GM12801 (cell line): Measurements from ENCODE around the gene BCAR1.

ENCODE experiments used
- TF ChIP-seq, protein P1 (sequence below): IDR thresholded peaks from one replicate; pipeline ENCODE4 v1.5.1; 2011; ENCODE audit warnings: control low read depth; ENCODE audit not compliant: insufficient read length; ENCODE audit errors: extremely low read depth

Gene BCAR1

DNA sequence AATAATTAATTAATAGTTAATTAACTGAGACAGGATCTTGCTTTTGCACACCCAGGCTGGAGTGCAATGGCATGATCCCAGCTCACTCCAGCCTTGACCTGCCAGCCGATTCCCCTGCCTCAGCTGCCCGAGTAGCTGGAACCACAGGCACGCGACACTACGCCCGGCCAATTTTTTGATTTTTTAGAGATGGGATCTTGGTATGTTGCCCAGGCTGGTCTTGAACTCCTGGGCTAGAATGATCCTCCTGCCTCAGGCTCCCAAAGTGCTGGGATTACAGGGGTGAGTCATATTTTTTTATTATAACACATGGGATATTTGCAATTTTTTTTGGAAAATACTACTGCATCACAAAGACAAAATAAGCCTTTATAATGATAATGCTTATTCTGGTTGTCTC lies 30.4 kb upstream of the BCAR1 start:
- TF ChIP-seq, protein P1, sequence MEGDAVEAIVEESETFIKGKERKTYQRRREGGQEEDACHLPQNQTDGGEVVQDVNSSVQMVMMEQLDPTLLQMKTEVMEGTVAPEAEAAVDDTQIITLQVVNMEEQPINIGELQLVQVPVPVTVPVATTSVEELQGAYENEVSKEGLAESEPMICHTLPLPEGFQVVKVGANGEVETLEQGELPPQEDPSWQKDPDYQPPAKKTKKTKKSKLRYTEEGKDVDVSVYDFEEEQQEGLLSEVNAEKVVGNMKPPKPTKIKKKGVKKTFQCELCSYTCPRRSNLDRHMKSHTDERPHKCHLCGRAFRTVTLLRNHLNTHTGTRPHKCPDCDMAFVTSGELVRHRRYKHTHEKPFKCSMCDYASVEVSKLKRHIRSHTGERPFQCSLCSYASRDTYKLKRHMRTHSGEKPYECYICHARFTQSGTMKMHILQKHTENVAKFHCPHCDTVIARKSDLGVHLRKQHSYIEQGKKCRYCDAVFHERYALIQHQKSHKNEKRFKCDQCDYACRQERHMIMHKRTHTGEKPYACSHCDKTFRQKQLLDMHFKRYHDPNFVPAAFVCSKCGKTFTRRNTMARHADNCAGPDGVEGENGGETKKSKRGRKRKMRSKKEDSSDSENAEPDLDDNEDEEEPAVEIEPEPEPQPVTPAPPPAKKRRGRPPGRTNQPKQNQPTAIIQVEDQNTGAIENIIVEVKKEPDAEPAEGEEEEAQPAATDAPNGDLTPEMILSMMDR: no peak

DNA sequence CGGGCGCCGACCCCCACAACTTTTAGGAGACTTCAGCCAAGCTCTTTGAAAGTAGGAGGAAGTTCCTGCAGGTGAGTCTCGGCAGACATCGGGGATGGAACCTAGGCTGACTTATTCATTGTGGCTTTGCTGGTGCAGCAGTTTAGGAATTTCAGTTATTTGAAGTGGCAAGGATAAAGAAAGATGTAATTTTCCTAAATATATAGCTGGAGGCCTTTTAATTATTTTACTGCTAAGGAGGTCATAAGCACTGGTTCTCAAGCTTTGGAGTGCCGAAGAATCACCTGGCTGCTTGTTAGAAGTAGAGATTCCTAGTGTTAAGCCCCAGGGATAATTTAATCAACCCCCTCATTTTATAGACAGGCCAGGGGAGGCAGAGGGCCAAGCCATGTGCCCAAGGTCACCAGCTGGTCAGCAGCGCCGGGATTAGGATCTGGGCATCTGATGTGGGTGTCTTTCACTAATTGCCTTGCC lies 28.9 kb upstream of the BCAR1 start:
- TF ChIP-seq, protein P1: no peak

DNA sequence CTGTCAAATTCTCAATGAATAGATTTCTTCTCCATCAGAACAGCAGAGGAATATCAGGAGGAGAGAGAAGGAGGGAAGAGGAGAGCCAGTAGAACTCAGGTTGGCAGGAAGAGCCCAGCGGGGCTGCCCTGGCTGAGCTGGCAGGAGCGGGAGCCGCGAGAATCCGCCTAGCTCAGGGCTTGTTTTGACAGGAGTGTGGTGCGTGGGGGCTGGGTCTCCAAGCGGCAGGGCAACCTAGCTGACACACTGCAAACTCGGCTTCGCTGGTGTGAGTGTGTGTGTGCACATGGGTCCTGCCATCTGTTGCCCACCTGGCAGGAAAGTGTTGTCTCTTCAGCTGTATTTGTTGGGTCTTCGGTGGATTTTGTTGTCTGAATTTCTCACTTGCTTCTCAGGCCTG lies 27.9 kb upstream of the BCAR1 start:
- TF ChIP-seq, protein P1: no peak

DNA sequence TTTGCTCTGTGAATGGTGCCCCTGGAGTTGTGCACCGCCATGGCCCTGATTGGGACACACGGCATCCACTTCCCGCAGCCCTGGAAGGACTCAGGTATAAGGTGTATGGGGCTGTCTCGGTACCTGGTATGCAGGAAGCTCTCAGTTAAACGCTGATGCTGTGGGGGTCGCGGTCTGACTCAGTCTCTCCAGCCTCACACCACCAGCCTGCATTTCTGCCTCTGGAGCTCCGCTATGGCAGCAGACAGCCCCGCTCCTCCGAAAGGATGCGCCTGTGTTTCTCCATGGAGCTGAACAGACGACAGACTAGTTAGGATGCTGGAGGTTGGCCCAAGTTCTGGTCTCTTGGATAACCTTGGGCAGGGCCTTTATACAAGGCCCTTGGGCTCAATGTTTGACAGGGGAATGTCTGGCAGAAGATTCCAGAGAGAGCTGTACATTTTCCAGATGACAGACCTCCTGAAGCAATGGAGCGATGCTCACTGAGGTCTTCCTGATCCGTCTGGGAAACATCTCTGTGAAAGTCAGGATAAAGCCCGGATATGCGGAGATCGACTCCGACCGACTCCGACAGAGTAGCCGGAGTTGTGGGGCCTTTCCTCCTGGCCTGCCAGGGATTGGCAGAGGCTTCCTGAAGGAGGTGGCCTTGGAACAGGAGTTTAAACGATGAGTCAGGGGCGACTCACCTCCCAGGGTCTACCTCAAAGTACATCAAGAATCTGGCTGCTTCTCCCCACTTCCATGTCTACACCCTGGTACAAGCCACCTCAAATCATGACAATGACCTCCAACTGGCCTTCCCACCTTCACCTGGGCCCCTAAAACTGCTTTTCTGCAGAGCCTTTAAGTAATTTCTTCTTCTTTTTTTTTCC lies 21.9 kb upstream of the BCAR1 start:
- TF ChIP-seq, protein P1: no peak

DNA sequence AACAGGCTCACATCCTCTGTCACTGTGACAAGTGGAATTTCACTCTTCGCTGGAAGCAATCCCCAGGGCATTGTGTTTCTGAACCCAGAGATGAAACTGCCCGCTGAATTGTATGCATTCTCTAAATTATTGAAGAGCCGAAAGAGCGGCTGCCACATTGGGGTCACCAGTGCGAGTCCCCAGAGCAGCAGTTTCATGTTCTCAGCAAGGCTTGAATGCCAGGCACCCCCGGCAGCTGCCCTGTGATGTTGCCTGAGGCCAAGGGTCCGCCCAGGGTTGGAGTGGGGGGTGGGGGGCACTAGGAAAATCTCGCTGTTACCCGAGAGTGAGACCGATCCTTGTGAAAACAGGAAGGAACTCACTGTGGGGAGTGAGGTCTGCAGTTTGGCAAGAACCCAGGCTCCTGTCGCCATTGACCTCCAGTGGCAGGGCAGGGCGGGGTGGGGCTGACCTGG lies 20.7 kb upstream of the BCAR1 start:
- TF ChIP-seq, protein P1: no peak

DNA sequence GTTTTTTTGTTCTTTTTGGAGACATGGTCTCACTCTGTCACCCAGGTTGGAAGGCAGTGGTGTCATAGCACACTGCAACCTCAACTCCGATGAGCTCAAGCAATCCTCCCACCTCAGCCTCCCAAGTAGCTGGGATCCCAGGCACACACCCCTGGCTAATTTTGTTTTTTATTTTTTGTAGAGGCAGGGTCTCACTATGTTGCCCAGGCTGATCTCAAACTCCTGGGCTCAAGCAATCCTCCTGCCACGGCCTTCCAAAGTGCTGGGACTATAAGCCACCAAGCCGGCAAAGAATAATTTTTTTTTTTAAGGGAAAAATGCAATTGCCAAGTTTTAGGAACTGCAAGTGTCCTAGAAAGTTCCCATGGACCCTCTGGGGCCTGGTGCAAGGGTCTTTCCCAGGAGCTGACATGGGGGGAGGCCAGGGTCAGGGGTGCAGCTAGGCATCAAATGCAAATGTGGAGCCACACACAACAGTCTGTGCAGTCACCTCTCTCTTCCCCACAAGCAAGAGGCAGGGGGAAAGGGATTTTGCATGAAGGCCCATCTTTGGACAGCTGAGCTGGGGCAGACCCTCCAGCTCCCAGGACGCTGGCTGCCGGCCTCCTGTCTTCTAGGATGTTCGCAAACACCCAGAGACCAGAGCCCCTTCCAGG lies 20.1 kb upstream of the BCAR1 start:
- TF ChIP-seq, protein P1: no peak

DNA sequence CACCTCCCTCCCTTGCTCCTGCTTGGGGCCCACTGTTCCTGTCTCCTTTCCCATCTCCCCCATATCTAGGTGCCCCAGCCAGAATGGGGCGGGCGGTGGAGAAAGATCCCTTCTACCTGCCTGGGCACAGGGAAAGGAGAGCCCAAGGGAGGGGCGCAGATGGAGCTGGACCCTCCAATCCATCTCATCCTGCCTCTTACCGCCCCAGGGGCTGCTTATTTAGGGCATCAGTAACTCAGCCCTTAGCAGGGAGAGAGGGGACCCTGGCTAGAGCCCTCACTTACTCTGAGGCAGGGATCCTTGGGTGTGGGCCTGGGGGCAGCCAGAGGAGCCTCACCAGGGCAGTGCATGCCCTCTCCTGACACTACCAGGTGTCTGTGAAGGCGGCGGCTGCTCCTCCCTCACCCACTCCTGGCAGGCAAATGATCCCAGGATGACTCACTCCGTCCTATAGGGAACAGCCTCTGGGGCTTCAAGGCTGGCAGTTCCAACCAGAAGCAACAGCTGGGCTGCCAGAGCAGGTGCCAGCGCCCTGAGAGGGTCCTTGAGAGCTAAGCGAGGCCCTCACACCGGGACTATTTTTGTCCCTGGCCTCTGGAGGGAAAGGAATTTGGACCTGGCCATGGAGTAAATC lies 16.3 kb upstream of the BCAR1 start:
- TF ChIP-seq, protein P1: no peak
